ENCODE data around the gene ZNF343. TPM values are rescaled to one million over a fixed set of nuclear protein-coding genes. Genes with fewer than 3 reads are reported as not detected.

ZNF343 gene
- total RNA-seq, 1 experiment from 2014 or later, result 3.4 TPM

- no peaks in the 10 kb centered on the region for H3K79me2 ChIP-seq (ENCODE audit: insufficient read depth, low read length)
- H4K5ac ChIP-seq (ENCODE audit: insufficient read length, low read depth, low read length), result no peak overlapping the region
- no peak overlapping the region for H2BK20ac ChIP-seq (ENCODE audit: low read depth, low read length, poor library complexity, severe bottlenecking)
- DNase-seq, result no peak
- Mint-ChIP-seq H3K4me3 (no peak overlapping the region), H3K27ac (no peak overlapping the region), H3K4me1 (no peaks in the 10 kb centered on the region), H3K9me3 (no peaks in the 10 kb centered on the region), H3K36me3 (ENCODE audit: insufficient read depth in 1 of 3, low read depth in 3 of 3) (no peaks in the 10 kb centered on the region), H3K27me3 (ENCODE audit: low read depth) (peaks cover 65% of the 10 kb centered on the region)
- no peak overlapping the region for H2BK5ac ChIP-seq (ENCODE audit: insufficient read length, low read length)
- H3K9ac ChIP-seq (ENCODE audit: extremely low read depth, insufficient read length, low read length), result no peak overlapping the region
- no peaks in the 10 kb centered on the region for H3K79me1 ChIP-seq (ENCODE audit: insufficient read depth, low read depth, low read length, poor library complexity, severe bottlenecking)
- WGBS (ENCODE audit: extremely low coverage, insufficient read length, low lambda C conversion rate), result no CpG with 5 or more reads among the region's 1 CpG
- no peak overlapping the region for H3T11ph ChIP-seq (ENCODE audit: low read length)
- no peaks in the 10 kb centered on the region for H3K9me3 ChIP-seq (ENCODE audit: control insufficient read depth, low read depth, low read length)
- no peak overlapping the region for H3K27ac ChIP-seq (ENCODE audit: insufficient read length, low read depth, low read length)
- no peak overlapping the region for H3K56ac ChIP-seq (ENCODE audit: insufficient read length, low read depth, low read length)
- no peak overlapping the region for H3K14ac ChIP-seq (ENCODE audit: insufficient read depth, low read length)
- H4K8ac ChIP-seq (replicated peaks; ENCODE audit: insufficient read length, low read depth, low read length), result no peak overlapping the region
- H4K20me1 ChIP-seq (ENCODE audit: control insufficient read depth, insufficient read depth, insufficient read length), result no peaks in the 10 kb centered on the region
- TF ChIP-seq CTCF (conservative IDR thresholded peaks at IDR 0.05), result no peak
- no peak overlapping the region for H4K91ac ChIP-seq (ENCODE audit: insufficient read length, low read depth, low read length)
- no peak overlapping the region for H2AFZ ChIP-seq (ENCODE audit: low read length)
- no peaks in the 10 kb centered on the region for H3K23me2 ChIP-seq (ENCODE audit: insufficient read length, low read depth, low read length, poor library complexity, severe bottlenecking)
- H2BK12ac ChIP-seq (ENCODE audit: insufficient read length, low read depth, low read length), result no peak overlapping the region
- no peak overlapping the region for H2BK15ac ChIP-seq (ENCODE audit: low read depth, low read length)
- no peak overlapping the region for H3K4me2 ChIP-seq (ENCODE audit: insufficient read depth, insufficient read length, low read length)
- H2BK120ac ChIP-seq (ENCODE audit: low read depth, low read length, poor library complexity, severe bottlenecking), result no peak overlapping the region
- H3K27me3 ChIP-seq (ENCODE audit: insufficient read depth, low read length), result no peaks in the 10 kb centered on the region
- H3K18ac ChIP-seq (ENCODE audit: insufficient read length, low read depth, low read length), result no peak overlapping the region
- H3K23ac ChIP-seq (ENCODE audit: insufficient read length, low read depth, low read length), result no peak overlapping the region
- H2AK5ac ChIP-seq (ENCODE audit: insufficient read length, low read length), result no peak overlapping the region
- H3K4me1 ChIP-seq (ENCODE audit: insufficient read depth, low read length), result no peaks in the 10 kb centered on the region
- no peak overlapping the region for H3K4ac ChIP-seq (ENCODE audit: low read depth, low read length)
Observed at GRCh38 chr20:2544211-2544610, 35.5 kb upstream of the ZNF343 start.
